A673 (cell line): Measurements from ENCODE around the gene GRAMD1B.

Source experiments
- EZH2 ChIP-seq: fragments of 200-600 bp; sonication (generic); IDR thresholded peaks from 2 replicates; pipeline ENCODE4 v1.6.1; 2017; ENCODE audit warnings: borderline replicate concordance, low read depth, mild to moderate bottlenecking, mixed read lengths, antibody characterized with exemption, low read length; ENCODE audit not compliant: poor library complexity, severe bottlenecking
- TF ChIP-seq, protein P1 (sequence below): fragments of 300-800, 200-600 bp; sonication (generic); conservative IDR thresholded peaks from 2 replicates; pipeline ENCODE4 v1.5.1; 2017; ENCODE audit warnings: low read depth, mild to moderate bottlenecking, antibody characterized with exemption, low read length, moderate library complexity, mixed read lengths

DNA sequence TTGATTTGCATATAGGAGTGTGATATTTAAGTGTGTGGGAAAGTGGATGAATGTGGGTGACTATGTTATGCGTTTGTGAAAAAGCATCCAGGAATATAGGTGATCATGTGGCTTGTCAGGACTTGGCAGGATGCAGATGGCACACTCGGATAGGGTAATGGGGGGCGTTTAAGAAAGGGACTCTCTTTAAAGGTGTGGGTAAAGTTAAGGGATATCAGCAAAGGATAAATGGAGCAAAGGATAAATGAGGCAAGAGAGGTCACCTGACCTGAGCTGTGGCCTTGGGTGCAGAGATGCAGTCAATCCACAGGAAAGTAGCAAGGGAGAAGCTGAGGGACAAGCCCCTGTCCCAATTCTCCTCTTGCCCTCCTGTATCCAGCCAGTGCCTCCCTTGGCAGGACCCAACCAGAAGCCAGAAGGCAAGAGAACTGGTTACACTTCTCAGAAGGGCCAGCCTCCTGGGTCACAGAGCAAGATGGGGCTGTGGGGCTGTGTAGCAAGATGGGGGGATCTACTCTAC lies 47.5 kb upstream of the GRAMD1B start:
- TF ChIP-seq, protein P1, sequence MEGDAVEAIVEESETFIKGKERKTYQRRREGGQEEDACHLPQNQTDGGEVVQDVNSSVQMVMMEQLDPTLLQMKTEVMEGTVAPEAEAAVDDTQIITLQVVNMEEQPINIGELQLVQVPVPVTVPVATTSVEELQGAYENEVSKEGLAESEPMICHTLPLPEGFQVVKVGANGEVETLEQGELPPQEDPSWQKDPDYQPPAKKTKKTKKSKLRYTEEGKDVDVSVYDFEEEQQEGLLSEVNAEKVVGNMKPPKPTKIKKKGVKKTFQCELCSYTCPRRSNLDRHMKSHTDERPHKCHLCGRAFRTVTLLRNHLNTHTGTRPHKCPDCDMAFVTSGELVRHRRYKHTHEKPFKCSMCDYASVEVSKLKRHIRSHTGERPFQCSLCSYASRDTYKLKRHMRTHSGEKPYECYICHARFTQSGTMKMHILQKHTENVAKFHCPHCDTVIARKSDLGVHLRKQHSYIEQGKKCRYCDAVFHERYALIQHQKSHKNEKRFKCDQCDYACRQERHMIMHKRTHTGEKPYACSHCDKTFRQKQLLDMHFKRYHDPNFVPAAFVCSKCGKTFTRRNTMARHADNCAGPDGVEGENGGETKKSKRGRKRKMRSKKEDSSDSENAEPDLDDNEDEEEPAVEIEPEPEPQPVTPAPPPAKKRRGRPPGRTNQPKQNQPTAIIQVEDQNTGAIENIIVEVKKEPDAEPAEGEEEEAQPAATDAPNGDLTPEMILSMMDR = no peak
- TF ChIP-seq EZH2 = no peak
